Epidermal melanocyte (primary cell): ENCODE measurements around the gene SERPINB1.
A peak's percentile ranks its signal among the peaks of the same experiment; 100 is the strongest.
"Not testable (repeated sequence)": the region's sequence is repeated elsewhere in the genome, so short reads cannot be mapped to it uniquely, and the experiment has no call there.

ENCODE experiments used
- DNase-seq: peaks from one replicate; pipeline ENCODE4 v3.0.0; 2011; ENCODE audit warnings: low spot score; ENCODE audit not compliant: insufficient read length

The SERPINB1 gene

DNA sequence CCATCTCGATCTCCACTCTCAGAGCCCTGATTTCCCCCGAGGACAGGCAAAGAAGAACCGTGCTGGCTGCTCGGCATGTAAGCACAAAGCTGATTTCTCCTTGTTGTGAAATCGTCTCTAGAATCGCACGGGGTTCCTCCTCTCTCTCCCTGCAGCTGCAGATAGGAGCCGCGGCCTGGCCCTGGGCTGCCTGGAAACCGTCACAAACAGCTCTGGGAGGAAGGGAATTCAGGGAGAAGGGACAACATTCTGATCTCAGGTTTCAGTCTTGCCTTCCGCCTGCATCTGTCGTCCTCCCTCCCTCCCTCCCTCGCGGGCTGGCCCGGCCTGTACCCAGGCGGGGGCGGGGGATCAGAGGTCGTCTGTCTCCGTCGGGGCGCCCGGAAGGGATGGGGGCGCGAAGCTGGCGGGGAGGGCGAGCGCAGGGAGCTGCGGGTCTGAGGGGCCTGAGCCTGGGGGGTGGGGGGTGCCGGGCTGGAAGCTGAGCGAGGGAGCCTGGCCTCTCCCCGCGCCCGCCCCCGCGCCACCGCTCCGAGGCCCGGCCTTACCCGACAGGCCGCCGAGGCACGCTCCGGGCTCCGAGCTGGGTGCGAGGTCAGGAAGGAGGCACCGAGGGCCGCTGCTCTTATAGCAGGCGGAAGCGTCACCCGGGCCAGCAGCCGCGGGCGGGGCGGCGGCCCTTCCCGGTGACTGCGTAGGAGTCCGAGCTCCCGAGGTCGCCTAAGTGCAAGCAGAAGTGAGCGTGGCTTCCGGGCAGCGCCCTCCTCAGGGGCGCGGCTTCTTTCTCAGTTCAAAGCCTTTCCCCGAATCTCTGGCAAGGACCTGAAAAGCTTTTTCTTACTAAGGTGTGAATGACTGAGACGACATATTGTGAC lies at the start of gene SERPINB1:
TSS of gene SERPINB1 (minus strand) at position 600 of the 875 bp plus-strand sequence. CDS start 1,277 bp downstream, outside the sequence.
- peak; percentile 63 for DNase-seq

DNA sequence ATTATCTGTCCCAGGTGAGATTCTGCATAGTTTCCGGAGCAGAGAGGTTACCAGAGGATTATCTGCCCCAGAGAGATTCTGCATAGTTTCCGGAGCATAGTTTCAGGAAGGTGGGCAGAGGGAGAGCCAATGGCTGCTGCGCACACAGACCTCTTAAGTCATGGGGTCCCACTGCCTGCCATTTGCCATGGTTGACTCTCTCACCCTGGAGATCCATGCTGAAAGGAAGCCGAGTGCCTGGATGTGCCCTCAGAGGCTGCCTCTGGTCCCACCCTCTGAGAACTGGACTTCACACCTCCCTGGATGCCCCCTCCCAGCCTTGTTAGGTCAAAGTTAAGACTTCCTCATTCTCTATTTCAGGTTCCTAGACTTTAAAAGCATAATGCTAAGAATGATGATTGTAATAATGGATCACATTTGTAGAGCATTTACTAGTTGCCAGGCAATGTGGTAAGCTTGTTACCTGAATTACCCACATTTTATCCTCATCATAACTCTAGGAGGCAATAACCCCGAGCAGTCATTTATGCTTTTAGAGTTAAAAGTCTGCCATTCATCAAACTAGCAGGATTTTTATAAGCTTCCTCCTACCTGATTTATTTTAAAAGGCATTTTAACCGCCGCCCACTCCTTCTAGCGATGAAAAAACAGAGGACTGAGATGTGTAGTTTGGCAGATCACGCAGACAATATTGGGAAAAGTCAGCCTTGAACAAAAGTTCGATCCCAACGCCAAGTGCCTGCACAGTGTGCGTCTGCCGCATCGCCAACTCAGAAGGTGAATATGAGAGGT lies 49.5 kb upstream of the SERPINB1 start:
- no peak for DNase-seq

DNA sequence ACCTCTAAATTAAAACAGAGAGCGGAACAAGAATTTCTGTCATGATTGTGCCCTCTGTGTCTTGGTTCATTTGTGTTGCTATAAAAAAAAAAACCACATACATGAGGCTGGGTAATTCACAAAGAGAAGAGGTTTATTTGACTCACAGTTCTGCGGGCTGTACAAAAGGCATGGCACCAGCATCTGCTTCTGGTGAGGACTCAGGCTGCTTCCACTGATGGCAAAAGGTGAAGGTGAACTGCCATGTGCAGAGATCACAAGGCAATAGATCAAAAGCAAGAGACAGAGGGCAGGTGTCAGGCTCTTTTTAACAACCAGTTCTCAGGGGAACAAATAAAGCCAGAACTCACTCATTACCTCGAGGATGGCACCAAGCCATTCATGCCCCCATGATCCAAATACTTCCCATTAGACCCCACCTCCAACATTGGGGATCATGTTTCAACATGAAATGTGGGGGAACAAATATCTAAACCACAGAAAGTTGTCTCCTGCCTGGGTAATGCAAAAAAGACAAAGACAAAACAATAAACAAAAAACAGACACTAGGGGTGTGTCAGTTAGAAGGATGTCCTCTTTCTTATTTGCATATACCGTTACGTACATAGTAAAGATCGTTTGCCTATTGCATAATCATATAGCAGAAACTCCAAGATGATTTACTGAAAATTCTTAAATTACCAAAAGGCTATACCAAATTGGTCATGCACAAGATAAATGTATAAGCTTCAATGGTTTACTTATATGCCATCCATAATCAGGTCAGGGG lies 44.5 kb upstream of the SERPINB1 start:
- no peak for DNase-seq

DNA sequence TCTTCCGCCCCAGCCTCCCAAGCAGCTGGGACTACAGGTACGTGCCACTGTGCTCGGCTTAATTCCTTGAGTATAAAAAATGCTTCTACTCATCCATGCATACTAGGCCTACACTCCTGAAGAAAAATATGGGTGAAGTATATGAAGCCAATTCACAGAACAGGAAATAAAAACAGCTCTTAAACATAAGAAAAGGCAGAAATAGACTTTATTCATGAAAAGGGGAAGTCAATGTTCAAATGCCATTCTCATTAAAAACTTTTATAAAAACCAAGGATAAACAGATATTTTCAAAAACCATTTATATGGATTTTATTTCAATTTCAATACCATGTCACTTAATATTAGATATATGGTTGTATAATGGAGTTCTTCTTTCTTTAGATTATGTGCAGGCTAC lies 43.1 kb upstream of the SERPINB1 start:
- DNase-seq = no peak

DNA sequence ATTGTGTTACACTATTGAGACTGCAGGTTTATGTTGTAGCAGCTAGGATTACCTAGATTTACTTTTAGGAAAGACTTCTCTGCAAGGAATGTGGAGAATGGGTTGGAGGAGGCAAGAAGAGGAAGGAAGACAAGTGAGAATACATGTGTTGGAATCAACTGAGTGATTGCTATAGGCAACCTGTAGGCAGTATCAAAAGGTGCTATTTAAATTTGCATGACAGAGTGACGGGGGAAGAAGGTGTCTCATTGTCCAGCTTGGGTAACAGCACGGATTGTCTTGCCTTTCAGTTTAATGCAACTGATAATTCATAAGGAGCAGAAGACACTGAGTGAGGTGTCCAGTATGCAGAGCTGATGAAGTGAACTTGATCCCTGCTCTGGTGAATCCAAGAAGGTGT lies 42.0 kb upstream of the SERPINB1 start:
- DNase-seq = no peak

DNA sequence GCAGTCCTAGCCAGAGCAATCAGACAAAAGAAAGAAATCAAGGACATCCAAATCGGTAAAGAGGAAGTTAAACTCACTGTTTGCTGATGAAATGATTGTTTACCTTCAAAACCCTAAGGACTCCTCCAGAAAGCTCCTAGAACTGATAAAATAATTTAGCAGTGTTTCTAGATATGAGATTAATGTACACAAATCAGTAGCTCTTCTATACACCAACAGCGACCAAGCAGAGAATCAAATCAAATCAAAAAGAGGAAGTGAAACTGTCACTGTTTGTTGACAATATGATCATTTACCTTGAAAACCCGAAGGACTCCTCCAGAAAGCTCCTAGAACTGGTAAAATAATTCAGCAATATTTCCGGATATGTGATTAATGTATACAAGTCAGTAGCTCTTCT lies 39.8 kb upstream of the SERPINB1 start:
- no peak for DNase-seq

DNA sequence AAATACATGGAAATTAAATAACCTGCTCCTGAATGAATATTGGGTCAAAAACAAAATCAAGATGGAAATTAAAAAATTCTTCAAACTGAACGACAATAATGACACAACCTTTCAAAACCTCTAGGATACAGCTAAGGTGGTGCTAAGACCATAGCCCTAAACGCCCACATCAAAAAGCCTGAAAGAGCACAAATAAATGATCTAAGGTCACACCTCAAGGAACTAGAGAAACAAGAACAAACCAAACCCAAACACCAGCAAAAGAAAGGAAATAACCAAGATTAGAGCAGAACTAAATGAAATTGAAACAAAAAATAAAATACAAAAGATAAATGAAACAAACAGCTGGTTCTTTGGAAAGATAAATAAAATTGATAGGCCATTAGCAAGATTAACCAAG lies 38.5 kb upstream of the SERPINB1 start:
- DNase-seq = not testable (repeated sequence)

DNA sequence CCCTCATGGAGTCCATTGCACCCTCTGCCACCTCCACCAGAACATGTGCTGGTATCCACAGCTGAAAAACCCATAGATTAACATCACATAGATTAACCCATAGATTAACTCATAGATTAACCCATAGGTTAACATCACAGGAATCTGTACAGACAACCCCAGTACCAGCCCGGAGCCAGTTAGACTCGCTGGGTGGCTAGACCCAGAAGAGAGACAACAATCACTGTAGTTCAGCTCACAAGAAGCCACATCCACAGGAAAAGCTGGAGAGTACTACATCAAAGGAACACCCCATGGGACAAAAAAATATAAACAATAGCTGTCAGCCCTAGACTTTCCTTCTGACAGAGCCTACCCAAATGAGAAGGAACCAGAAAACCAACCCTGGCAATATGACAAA lies 36.3 kb upstream of the SERPINB1 start:
- DNase-seq = no peak

DNA sequence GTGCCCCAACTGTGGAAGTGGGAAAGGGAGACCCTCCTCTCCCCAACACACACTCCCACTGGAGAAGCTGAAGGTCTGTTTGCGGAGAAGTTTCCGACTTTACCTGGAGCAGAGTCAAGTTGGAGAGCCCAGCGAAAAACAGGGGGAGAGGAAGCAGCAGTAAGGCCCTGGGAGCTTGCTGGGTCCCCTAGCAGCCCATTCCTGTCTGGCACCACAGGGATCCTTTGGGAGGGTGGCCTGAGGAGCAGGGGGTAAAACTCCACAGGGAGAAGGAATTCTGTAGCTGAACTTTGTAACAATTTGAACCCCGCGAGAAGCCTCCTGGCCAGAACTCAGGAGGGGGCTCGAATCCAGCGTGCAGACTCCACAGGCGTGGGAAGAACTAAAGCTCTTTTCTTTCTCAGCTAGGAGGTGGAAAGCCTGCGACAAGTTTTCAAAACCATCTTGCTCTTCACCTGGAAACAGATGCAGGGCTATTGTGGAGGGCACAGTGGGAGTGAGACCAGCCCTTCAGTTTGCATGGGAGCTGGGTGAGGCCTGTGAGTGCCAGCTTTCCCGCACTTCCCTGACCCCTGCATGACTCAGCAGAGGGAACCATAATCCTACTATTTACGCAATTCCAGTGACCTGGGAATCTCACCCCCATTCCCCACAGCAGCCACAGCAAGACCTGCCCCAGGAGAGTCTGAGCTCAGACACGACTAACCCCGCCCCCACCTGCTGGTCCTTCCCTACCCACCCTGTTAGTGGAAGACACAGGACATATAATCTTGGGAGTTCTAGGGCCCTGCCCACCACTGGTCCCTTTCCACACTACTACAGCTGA lies 35.6 kb upstream of the SERPINB1 start:
- no peak for DNase-seq

DNA sequence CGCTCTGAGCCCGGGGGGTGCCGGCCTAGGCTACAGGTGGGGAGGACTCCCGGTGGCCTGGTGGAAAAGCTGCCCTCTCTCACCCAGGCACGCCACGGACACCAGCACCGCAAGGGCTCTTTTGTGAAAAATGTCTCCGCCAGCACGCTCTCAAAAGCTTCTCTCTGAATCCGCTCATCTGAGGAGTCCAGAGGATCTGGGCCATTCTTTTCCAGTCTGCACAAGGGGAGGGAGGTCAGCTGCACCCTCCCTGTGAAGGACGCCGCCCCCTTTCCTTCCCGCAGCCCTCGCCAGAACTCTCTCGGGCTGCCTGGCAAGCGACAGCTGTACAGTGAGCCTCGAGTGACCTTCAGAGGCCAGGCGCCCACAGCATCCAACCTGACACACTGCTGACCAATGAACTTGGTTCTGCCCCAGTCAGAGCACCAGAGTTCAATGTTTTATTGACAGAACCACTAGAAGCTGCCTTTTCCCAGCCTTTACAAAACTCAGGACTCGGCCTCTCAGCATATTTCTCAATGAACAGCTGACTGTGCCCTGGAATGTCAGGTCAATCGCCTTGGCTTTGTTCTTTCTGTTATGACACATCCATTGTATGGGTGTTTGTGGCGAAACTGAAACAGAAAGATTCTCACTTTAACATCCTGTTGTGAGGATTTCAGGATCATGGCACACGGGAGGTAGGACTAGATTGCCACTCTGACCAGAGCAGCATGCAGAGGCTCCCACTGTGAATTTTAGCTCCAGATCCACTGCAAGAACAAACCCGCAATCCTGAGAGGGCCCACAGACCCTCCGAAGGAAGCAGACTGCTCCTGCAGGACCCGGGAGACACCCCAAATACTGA lies 34.8 kb upstream of the SERPINB1 start:
- DNase-seq = peak; percentile 64

DNA sequence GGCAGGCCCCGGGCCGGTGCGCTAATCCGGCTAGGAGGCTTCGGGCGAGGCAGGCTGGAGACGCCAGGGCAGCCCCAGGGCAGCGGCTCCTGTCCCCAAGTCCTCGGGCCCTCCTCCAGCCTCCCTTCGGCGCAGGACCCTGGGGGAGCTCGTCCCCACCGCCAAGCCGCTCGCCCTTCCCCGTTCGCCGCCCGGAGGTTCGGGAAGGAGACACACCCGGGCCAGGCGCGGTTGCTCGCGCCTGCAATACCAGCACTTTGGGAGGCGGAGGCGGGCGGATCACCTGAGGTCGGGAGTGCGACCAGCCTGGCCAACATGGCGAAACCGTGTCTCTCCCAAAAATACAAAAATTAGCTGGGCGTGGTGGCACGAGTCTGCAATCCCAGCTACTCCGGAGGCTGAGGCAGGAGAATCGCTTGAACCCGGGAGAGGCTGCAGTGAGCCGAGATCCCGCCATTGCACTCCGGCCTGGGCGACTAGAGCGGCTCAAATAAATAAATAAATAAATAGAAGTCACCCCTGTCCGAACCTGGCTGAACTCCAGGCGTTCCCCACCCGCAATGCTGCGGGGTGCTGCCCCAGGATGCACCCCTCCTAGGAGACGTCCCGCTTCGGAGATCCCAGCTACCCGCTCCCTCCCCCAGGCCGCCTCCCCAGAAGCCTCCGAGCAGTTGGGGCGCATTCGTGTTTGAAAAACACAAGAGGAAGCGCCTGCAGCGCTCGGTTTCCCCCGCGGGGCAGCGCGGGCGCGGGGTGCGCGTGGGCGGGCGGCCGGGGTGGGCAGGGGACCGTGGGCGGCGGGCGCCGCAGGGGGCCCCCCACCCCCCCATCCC lies 33.9 kb upstream of the SERPINB1 start:
- DNase-seq = peak; percentile 44

DNA sequence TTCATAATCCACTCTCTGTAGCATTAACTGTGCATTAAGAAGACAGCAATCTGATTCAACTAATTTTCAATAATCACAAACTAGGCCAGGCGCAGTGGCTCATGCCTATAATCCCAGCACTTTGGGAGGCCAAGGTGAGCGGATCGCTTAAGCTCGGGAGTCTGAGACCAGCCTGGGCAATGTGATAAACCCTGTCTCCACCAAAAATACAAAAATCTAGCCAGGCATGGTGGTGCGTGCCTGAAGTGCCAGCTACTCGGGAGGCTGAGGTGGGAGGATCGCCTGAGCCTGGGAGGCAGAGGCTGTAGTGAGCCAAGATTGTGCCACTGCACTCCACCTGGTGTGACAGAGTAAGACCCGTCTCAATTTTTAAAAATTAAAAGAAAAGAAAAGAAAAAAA lies 32.0 kb upstream of the SERPINB1 start:
- DNase-seq = no peak

DNA sequence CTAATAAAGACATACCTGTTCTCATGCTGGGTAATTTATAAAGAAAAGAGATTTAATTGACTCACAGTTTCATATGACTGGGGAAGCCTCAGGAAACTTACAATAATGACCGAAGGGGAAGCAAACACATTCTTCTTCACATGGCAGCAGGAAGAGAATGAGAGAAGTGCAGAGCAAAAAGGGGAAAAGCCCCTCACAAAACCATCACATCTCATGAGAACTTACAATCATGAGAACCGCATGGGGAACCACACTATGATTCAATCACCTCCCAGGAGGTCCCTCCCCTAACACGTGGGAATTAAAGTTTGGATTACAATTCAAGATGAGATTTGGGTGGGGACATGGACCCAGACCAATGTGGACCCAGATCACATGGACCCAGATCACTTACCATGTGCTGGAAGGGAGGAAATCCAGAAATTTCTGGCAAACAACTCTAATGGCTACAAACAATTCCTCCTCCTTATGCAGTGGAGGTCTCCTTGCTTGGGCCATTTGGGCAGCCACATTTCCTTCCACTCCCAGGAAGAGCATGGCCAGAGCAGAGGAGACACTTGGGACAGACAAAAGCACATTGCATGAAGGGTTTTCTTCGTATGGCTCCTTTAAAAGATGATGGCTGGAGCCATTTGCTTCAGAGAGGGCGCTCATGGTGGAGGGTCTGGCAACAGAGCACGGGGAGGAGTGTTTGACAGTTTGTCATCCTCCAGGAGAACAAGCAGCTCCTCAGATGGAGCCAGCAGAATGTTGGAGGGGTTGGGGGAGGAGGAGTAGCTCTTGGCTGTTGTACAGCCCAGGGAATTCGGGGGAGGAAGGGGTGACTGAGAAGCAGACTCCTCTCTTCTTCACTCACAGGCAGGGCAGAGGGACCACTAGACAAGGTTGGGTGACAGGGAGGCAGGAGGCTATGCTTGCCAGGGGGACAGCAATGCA lies 31.0 kb upstream of the SERPINB1 start:
- DNase-seq = no peak

DNA sequence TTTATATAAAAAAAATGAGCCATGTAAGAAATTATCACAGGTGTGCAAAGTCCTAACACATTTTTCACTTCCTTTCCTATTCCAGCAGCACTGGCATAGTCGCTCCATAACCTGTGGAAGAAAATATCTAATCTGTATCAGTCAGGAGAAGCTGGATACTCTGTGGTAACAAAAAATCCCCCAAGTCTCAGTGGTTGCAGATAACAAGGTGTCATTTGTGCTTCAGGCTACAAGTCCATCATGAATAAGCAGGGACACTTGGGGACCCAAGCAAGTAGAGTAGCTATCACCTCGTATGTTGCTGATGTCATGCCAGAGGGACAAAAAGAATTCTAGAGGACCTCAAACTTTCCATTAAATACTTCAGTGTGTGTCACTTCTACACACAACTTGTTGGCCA lies 30.3 kb upstream of the SERPINB1 start:
- DNase-seq = no peak

DNA sequence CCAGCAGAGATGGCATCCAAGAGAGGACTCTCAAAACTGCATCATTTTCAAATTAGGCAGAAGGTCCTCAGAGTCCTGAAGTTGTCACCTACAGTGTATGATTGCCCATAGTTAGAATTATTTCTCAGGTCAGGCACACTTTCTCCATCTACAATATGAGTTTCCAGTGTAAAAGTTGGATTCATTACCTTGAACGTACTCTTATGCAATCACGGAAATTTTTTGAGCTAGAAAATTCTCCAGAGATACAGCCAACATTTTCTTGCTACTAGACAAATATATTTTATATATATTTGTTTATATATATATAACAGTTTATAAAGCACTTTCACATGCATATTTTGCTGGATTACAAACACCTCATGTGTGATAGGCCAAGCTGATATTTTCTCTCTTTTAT lies 29.4 kb upstream of the SERPINB1 start:
- DNase-seq = no peak

DNA sequence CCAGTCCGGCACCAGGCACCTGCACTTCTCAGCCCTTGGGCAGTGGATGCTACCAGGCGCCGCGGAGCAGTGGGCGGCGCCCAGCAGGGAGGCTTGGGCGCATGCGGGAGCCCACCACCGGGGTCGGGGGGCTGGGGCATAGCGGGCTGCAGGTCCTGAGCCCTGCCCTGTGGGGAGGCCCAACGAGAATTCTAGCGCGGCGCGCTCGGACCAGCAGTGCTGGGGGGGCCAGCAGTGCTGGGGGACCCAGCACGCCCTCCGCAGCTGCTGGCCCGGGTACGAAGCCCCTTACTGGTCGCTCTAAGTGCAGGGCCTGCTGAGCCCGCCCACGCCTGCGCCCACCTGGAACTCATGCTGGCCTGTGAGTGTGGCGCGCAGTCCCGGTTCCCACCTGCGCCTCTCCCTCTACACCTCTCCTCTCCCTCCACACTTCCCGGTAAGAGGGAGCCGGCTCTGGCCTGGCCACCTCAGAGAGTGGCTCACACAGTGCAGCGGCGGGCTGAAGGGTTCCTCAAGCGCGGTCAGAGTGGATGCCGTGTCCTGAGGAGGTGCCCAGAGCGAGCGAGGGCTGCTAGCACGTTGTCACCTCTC lies 28.5 kb upstream of the SERPINB1 start:
- DNase-seq = no peak

DNA sequence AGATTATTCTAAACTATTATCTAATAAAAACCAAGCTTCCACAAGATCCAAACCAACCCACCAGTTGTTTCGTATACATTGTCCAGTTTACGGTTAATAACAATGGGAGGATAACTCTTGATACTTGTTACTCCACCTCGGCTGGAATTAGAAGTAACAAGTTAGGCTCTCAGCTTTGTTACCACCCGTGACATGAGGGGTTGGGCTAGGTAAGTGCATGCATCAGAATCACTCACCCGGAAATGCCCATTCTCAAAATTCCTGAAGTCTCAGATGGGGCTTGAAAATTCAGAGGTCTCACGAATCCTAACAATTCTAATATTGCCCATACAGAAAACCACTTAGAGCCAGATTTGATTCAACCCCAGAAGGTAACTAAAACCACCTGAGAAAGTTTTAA lies 27.0 kb upstream of the SERPINB1 start:
- no peak for DNase-seq
